ENCODE data around the gene ERP44.

DNA sequence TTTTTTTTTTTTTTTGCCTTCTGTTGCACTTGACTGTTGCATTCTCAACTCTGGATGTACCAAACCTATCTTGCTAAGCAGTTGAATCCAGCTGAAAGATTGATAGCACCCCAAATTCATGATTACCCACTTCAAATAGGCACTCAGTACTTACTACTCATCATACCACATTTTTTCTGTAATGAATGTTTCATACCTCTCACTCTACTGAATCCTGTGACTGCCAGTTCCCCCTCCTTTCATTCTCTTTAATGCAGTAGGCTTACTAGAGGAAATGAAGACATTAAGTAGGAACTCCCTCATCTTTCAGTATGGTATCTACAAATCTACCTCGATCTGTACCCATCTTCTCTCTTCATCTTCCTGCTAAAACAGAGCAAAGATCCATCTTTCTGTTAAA lies 7.1 kb upstream of the ERP44 start:
- TF ChIP-seq, protein P1, sequence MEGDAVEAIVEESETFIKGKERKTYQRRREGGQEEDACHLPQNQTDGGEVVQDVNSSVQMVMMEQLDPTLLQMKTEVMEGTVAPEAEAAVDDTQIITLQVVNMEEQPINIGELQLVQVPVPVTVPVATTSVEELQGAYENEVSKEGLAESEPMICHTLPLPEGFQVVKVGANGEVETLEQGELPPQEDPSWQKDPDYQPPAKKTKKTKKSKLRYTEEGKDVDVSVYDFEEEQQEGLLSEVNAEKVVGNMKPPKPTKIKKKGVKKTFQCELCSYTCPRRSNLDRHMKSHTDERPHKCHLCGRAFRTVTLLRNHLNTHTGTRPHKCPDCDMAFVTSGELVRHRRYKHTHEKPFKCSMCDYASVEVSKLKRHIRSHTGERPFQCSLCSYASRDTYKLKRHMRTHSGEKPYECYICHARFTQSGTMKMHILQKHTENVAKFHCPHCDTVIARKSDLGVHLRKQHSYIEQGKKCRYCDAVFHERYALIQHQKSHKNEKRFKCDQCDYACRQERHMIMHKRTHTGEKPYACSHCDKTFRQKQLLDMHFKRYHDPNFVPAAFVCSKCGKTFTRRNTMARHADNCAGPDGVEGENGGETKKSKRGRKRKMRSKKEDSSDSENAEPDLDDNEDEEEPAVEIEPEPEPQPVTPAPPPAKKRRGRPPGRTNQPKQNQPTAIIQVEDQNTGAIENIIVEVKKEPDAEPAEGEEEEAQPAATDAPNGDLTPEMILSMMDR (IDR thresholded peaks at IDR 0.05) = no peak
- no peak for TF ChIP-seq SIN3A (IDR thresholded peaks at IDR 0.05; ENCODE audit: borderline replicate concordance, insufficient read depth, low read depth, low read length)

All from Panc1 (cell line).